Calu3 (cell line): ENCODE results near the gene EPGN. TPM values are rescaled to one million over a fixed set of nuclear protein-coding genes. Genes with fewer than 3 reads are reported as not detected.

Experiments used
- BruUV-seq: library from RNA; stranded (reverse); fragments of 400-500 nt; replicated peaks from 2 replicates; lab custom pipeline; 2021; lab: Mats Ljungman, UMichigan
- CTCF ChIA-PET: fragments of 300-600 bp; sonication (Branson Sonifier 250); formaldehyde crosslinking; loops from one replicate; lab custom pipeline; 2022; ENCODE audit warnings: antibody characterized with exemption; lab: Charles Lee
- DNase-seq: peaks from one replicate; pipeline ENCODE4 v3.0.0; 2022
- H3K27ac Mint-ChIP-seq: one replicate; pipeline ENCODE4 v1.8.0; 2022; ENCODE audit warnings: mixed read lengths; ENCODE audit not compliant: unreplicated experiment
- H3K27me3 Mint-ChIP-seq: one replicate; pipeline ENCODE4 v1.8.0; 2022; ENCODE audit warnings: mixed read lengths; ENCODE audit not compliant: unreplicated experiment
- H3K36me3 Mint-ChIP-seq: one replicate; pipeline ENCODE4 v1.8.0; 2022; ENCODE audit warnings: mild to moderate bottlenecking, moderate library complexity, mixed read lengths; ENCODE audit not compliant: insufficient read depth, unreplicated experiment
- H3K4me1 Mint-ChIP-seq: one replicate; pipeline ENCODE4 v1.8.0; 2022; ENCODE audit warnings: mild to moderate bottlenecking, low read depth, mixed read lengths; ENCODE audit not compliant: unreplicated experiment
- H3K4me3 Mint-ChIP-seq: one replicate; pipeline ENCODE4 v1.8.0; 2022; ENCODE audit warnings: mild to moderate bottlenecking, low read depth, moderate library complexity, mixed read lengths; ENCODE audit not compliant: unreplicated experiment
- H3K9me3 Mint-ChIP-seq: one replicate; pipeline ENCODE4 v1.8.0; 2022; ENCODE audit warnings: low read depth, mixed read lengths; ENCODE audit not compliant: unreplicated experiment
- intact Hi-C: fragments of 100-400 bp; cut with micrococcal nuclease; formaldehyde crosslinking; loops from one replicate; pipeline ENCODE4 v1.10.0; 2022; ENCODE audit not compliant: unreplicated experiment
- total RNA-seq: library from RNA; stranded (reverse); gene quantifications from 2 replicates; pipeline ENCODE4 v1.2.3, GENCODE V29; 2022
- TF ChIP-seq, protein P1 (sequence below): fragments of 200-600 bp; IDR thresholded peaks from one replicate; pipeline ENCODE4 v1.8.0; 2022; ENCODE audit warnings: antibody characterized with exemption; ENCODE audit not compliant: unreplicated experiment

Gene EPGN
- total RNA-seq, 1 experiment from 2014 or later: 0.40 TPM

DNA sequence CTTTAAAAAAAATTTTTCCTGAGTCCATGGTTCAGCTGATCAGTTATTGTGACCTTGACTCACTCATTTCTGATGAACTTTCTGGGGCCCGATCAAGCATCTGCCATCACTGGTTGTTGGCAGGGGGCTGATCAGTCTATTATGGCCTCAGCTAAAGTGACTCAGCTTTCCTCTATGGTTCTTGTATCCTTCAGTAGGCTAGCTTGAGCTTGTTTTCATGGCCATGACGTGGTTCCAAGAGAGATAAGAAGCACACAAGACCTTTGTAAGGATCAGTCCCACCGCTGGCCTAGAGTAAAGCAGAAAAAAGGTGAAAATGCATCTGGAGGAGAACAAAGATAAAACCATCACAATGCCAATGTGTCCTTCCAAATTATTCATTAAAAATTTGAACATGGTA is 29.8 kb upstream of the EPGN start:
- H3K27me3 Mint-ChIP-seq: no peaks in the 10 kb centered on the region
- no peak for DNase-seq
- intact Hi-C loops: no loop called here
- TF ChIP-seq, protein P1, sequence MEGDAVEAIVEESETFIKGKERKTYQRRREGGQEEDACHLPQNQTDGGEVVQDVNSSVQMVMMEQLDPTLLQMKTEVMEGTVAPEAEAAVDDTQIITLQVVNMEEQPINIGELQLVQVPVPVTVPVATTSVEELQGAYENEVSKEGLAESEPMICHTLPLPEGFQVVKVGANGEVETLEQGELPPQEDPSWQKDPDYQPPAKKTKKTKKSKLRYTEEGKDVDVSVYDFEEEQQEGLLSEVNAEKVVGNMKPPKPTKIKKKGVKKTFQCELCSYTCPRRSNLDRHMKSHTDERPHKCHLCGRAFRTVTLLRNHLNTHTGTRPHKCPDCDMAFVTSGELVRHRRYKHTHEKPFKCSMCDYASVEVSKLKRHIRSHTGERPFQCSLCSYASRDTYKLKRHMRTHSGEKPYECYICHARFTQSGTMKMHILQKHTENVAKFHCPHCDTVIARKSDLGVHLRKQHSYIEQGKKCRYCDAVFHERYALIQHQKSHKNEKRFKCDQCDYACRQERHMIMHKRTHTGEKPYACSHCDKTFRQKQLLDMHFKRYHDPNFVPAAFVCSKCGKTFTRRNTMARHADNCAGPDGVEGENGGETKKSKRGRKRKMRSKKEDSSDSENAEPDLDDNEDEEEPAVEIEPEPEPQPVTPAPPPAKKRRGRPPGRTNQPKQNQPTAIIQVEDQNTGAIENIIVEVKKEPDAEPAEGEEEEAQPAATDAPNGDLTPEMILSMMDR: no peak
- no peaks in the 10 kb centered on the region for H3K9me3 Mint-ChIP-seq
- H3K36me3 Mint-ChIP-seq: no peaks in the 10 kb centered on the region
- CTCF ChIA-PET: no interaction called here
- H3K27ac Mint-ChIP-seq: no peak overlapping the region
- no TSS peak for BruUV-seq
- peaks cover 10% of the 10 kb centered on the region for H3K4me1 Mint-ChIP-seq
- no peak overlapping the region for H3K4me3 Mint-ChIP-seq

DNA sequence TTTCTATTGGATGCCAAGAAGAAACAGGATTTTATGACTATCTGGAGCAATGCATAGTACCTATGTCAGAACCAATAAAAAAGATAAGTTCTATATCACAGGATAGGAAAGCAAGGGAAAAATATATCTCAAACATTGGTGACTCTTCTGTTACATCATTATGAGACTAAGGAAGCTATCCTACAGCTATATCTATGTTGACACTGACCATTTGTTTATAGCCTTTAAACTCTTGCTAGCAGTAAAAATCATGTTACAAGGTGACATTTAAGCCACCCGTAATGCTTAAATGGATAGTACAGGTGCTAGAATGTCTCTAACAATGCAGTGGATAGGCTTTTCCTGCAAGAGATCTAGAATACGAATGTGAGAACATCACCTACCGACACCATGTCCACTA is 28.6 kb upstream of the EPGN start:
- no peak for DNase-seq
- Mint-ChIP-seq H3K9me3 (no peaks in the 10 kb centered on the region), H3K27ac (no peak overlapping the region), H3K27me3 (no peaks in the 10 kb centered on the region), H3K36me3 (peaks cover 4% of the 10 kb centered on the region), H3K4me3 (no peak overlapping the region), H3K4me1 (peaks cover 16% of the 10 kb centered on the region)
- intact Hi-C loops: no loop called here
- no TSS peak for BruUV-seq
- CTCF ChIA-PET: interaction anchor here (0.6 kb wide), 1 partner anchor 24 kb away, joined by 4 read pairs; no protein-coding TSS in a partner anchor
- TF ChIP-seq, protein P1: no peak

DNA sequence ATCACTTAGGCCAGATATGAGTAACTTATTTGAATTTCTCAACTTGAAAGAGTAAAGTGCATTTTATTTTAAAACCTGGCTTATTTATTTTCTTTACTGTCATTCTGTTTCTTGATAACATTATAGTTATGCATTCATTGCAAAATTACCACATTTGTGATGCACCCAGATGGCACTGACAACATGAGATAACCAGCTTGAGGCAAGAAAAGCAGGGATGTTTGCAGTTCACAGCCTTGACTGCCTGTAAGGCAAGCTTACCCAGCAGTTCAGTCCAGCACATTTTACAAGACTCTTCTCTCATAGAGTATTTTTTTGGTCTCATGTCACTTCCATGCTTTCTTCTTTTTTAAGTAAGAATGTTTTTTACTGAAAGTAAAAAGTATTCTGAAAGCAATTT is 25.3 kb upstream of the EPGN start:
- BruUV-seq: no TSS peak
- CTCF ChIA-PET: no interaction called here
- Mint-ChIP-seq H3K9me3 (no peaks in the 10 kb centered on the region), H3K27me3 (no peaks in the 10 kb centered on the region), H3K27ac (no peak overlapping the region), H3K4me3 (no peak overlapping the region), H3K4me1 (peaks cover 16% of the 10 kb centered on the region), H3K36me3 (peaks cover 4% of the 10 kb centered on the region)
- intact Hi-C loops: no loop called here
- TF ChIP-seq, protein P1: no peak
- no peak for DNase-seq

DNA sequence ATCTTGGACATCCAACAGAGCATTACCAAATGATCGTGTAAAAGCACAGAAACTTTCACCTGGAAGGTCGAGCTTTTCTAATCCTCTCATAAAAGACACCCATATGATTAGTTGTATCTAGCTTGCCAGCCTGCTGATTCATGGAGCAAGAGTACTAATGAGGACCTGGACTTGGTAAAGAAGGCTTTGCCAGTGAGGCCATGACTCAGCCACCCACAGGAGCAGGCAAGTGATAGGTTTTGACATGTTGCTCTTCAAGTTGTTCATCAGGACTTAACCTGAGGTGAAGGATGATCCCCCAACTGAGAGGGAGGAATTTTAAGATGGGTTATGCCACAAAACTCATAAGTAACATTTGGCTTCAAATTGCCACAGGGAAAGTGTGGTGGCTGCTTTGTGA is 24.7 kb upstream of the EPGN start:
- intact Hi-C loops: no loop called here

More for the DNA sequence above, 24.7 kb upstream of the EPGN start:
- peaks cover 16% of the 10 kb centered on the region for H3K4me1 Mint-ChIP-seq
- BruUV-seq: no TSS peak
- H3K27me3 Mint-ChIP-seq: no peaks in the 10 kb centered on the region
- TF ChIP-seq, protein P1: no peak
- no peak overlapping the region for H3K27ac Mint-ChIP-seq
- peaks cover 4% of the 10 kb centered on the region for H3K36me3 Mint-ChIP-seq
- CTCF ChIA-PET: no interaction called here
- no peaks in the 10 kb centered on the region for H3K9me3 Mint-ChIP-seq
- H3K4me3 Mint-ChIP-seq: no peak overlapping the region
- DNase-seq: peak; percentile 11
